K562 (cell line): ENCODE results near the gene PFKL. TPM values are rescaled to one million over a fixed set of nuclear protein-coding genes. Genes with fewer than 3 reads are reported as not detected.
A peak's percentile ranks its signal among the peaks of the same experiment; 100 is the strongest.

Experiments used
- ATAC-seq: fragments of 200-7000 bp; cut with Tn5 transposase; 3 replicates; pipeline ENCODE4 v1.9.1; 2020; ENCODE audit warnings: moderate library complexity
- BruUV-seq: library from RNA; stranded (reverse); fragments of 400-500 nt; replicated peaks from 2 replicates; lab custom pipeline; 2021; lab: Mats Ljungman, UMichigan
- CTCF ChIA-PET: fragments of 300-600 bp; formaldehyde crosslinking; extraction: SDS; loops from one replicate; lab custom pipeline; 2021; ENCODE audit warnings: low intra/inter-chr PET ratio; lab: Yijun Ruan, JAX
- POLR2A ChIA-PET: fragments of 300-600, 350-650 bp; sonication (Branson Sonifier 250); formaldehyde crosslinking; extraction: SDS; loops from one replicate; lab custom pipeline; 2021; ENCODE audit warnings: antibody characterized with exemption, inconsistent platforms; lab: Yijun Ruan, JAX
- DNase-seq, 4 experiments: peaks; one replicate each; pipeline versions ENCODE4 v3.0.0 to v3.0.0-alpha.2; 2011 to 2018; ENCODE audit warnings: low spot score in 3 of 4, mixed read lengths in 3 of 4; ENCODE audit errors: extremely low read depth in 1 of 4
- FAIRE-seq: peaks from 2 replicates; lab custom pipeline; 2011; peaks lifted over from hg19 to GRCh38; lab: Jason Lieb, UNC
- H2AFZ ChIP-seq: 2 replicates; pipeline ENCODE4 v1.6.0; 2011; ENCODE audit warnings: low read depth, low read length, control low read depth, inconsistent platforms
- H3K27ac ChIP-seq: fragments of 200-600 bp; 3 replicates; pipeline ENCODE4 v1.8.0; 2011; ENCODE audit warnings: low read depth, mild to moderate bottlenecking, control low read depth, inconsistent platforms, low read length, moderate library complexity, mixed read lengths; ENCODE audit errors: extremely low read depth
- H3K27me3 ChIP-seq, 2 experiments: fragments of 300-600 bp in 1 of 2; 2 replicates in 1 of 2; 3 replicates in 1 of 2; pipeline versions ENCODE4 v1.6.0 to v1.8.0; 2011; ENCODE audit warnings: inconsistent platforms in 2 of 2, low read length in 2 of 2, mild to moderate bottlenecking in 1 of 2, mixed read lengths in 1 of 2, moderate library complexity in 1 of 2; ENCODE audit not compliant: control insufficient read depth in 2 of 2, insufficient read depth in 2 of 2
- H3K36me3 ChIP-seq: fragments of 300-600 bp; 3 replicates; pipeline ENCODE4 v1.8.0; 2011; ENCODE audit warnings: mild to moderate bottlenecking, low read length, inconsistent platforms; ENCODE audit not compliant: control insufficient read depth, insufficient read depth
- H3K4me1 ChIP-seq, 2 experiments: fragments of 200-600 bp in 1 of 2; replicated peaks in 1 of 2; 2 replicates in 1 of 2; 3 replicates in 1 of 2; pipeline versions ENCODE4 v1.5.1 to v1.8.0; 2011; ENCODE audit warnings: inconsistent platforms in 2 of 2, low read length in 2 of 2, mild to moderate bottlenecking in 1 of 2, mixed read lengths in 1 of 2, moderate library complexity in 1 of 2; ENCODE audit not compliant: control insufficient read depth in 2 of 2, insufficient read depth in 2 of 2
- H3K4me2 ChIP-seq: 2 replicates; pipeline ENCODE4 v1.6.1; 2011; ENCODE audit warnings: low read length, control low read depth, inconsistent platforms, mixed read lengths; ENCODE audit not compliant: insufficient read depth
- H3K4me3 ChIP-seq: fragments of 200-600 bp; sonication (generic), shearing (Covaris generic); 2 replicates; pipeline ENCODE4 v1.5.1; 2016; ENCODE audit warnings: control low read depth, inconsistent platforms
- H3K79me2 ChIP-seq: fragments of 200-600 bp; 3 replicates; pipeline ENCODE4 v1.8.0; 2011; ENCODE audit warnings: low read length, inconsistent platforms; ENCODE audit not compliant: control insufficient read depth, insufficient read depth
- H3K9ac ChIP-seq, 2 experiments: 2 replicates each; pipeline versions ENCODE4 v1.6.0 to v1.6.1; 2011; ENCODE audit warnings: low read depth in 2 of 2, low read length in 2 of 2, control low read depth in 1 of 2, inconsistent platforms in 1 of 2, mild to moderate bottlenecking in 1 of 2, mixed read lengths in 1 of 2; ENCODE audit not compliant: insufficient read depth in 1 of 2
- H3K9me1 ChIP-seq: one replicate; pipeline ENCODE4 v1.6.0; 2011; ENCODE audit warnings: inconsistent platforms, mild to moderate bottlenecking, low read length, moderate library complexity; ENCODE audit not compliant: control insufficient read depth, insufficient read depth
- H3K9me3 ChIP-seq: replicated peaks from 2 replicates; pipeline ENCODE4 v1.5.1; 2011; ENCODE audit warnings: low read depth, low read length, inconsistent platforms; ENCODE audit not compliant: control insufficient read depth, insufficient read depth
- H4K20me1 ChIP-seq: replicated peaks from 2 replicates; pipeline ENCODE4 v1.6.1; 2011; ENCODE audit warnings: low read length, inconsistent platforms, mixed read lengths; ENCODE audit not compliant: control insufficient read depth, insufficient read depth
- CHD1 ChIP-seq: fragments of 200-600 bp; sonication (generic); IDR thresholded peaks from one replicate; pipeline ENCODE4 v1.6.1; 2012; ENCODE audit warnings: mild to moderate bottlenecking, moderate library complexity, low read length, inconsistent platforms
- ETS1 ChIP-seq: conservative IDR thresholded peaks from 2 replicates; pipeline ENCODE4 v1.6.1; 2011; ENCODE audit warnings: low read depth, mild to moderate bottlenecking, low read length; ENCODE audit not compliant: control insufficient read depth
- KAT7 ChIP-seq: sonication (generic); formaldehyde crosslinking; IDR thresholded peaks from 2 replicates; pipeline ENCODE4 v1.8.0; 2022; ENCODE audit warnings: missing genetic modification reagents, mild to moderate bottlenecking, borderline replicate concordance
- MAFF ChIP-seq: IDR thresholded peaks from 2 replicates; pipeline ENCODE4 v1.6.1; 2012; ENCODE audit warnings: low read length, improper control_type of control experiment
- NCOA2 ChIP-seq, 2 experiments: fragments of 450-650 bp; IDR thresholded peaks; 2 replicates each; pipeline ENCODE4 v1.6.1; 2018; ENCODE audit warnings: mild to moderate bottlenecking in 2 of 2, moderate library complexity in 1 of 2; ENCODE audit not compliant: partially characterized antibody in 2 of 2
- PTBP1 ChIP-seq: fragments of 200-400 bp; formaldehyde crosslinking; IDR thresholded peaks from 2 replicates; pipeline ENCODE4 v1.6.1; 2017; ENCODE audit warnings: low read depth, low read length
- RBM22 ChIP-seq: fragments of 200-400 bp; formaldehyde crosslinking; IDR thresholded peaks from 2 replicates; pipeline ENCODE4 v1.6.1; 2018; ENCODE audit warnings: low read length, low read depth; ENCODE audit not compliant: poor library complexity, severe bottlenecking
- SAFB2 ChIP-seq: fragments of 200-400 bp; formaldehyde crosslinking; IDR thresholded peaks from 2 replicates; pipeline ENCODE4 v1.6.1; 2018; ENCODE audit warnings: borderline replicate concordance, low read length, low read depth, moderate library complexity; ENCODE audit not compliant: severe bottlenecking
- SREBF2 ChIP-seq: sonication (generic); formaldehyde crosslinking; IDR thresholded peaks from 2 replicates; pipeline ENCODE4 v1.4.0; 2020; ENCODE audit warnings: mild to moderate bottlenecking, missing genetic modification reagents
- ZNF12 ChIP-seq: sonication (generic); formaldehyde crosslinking; IDR thresholded peaks from 2 replicates; pipeline ENCODE4 v1.4.0; 2020; ENCODE audit warnings: mild to moderate bottlenecking, missing genetic modification reagents
- ZNF124 ChIP-seq: sonication (generic); formaldehyde crosslinking; IDR thresholded peaks from 2 replicates; pipeline ENCODE4 v1.8.1; 2022; ENCODE audit warnings: missing genetic modification reagents
- ZNF232 ChIP-seq: sonication (generic); formaldehyde crosslinking; IDR thresholded peaks from 2 replicates; pipeline ENCODE4 v1.8.0; 2022; ENCODE audit warnings: mild to moderate bottlenecking, missing genetic modification reagents
- WGBS: fragments of 100-300 bp; shearing (Covaris generic); methylation state at CpG from one replicate; pipeline ENCODE4 v1.1.6; 2016; ENCODE audit warnings: low coverage, mixed read lengths; ENCODE audit not compliant: insufficient coverage; ENCODE audit errors: missing lambda C conversion rate; 5-methylcytosine and 5-hydroxymethylcytosine counted together
- in situ Hi-C: fragments of 300-500 bp; cut with MboI; formaldehyde crosslinking; loops from 4 replicates; pipeline ENCODE4 v1.15.0; 2018; ENCODE audit warnings: inconsistent platforms, mixed read lengths
- intact Hi-C: fragments of 100-400 bp; cut with micrococcal nuclease; formaldehyde crosslinking; loops from 2 replicates; pipeline ENCODE4 v1.14.2; 2022
- polyA plus RNA-seq, 8 experiments: library from polyadenylated mRNA; depleted of rRNA in 4 of 8; stranded (reverse) in 5 of 8; unstranded in 3 of 8; fragments of >200 nt; fragmentation: Nextera tagmentation in 2 of 8; fragmentation: Illumina TruSeq in 1 of 8; extraction: Ambion mirVana in 2 of 8; extraction: Trizol in 1 of 8; gene quantifications; 2 replicates each; pipeline versions ENCODE4 v1.2.1 to v1.2.3, GENCODE V29; 2011 to 2014; ENCODE audit warnings: inconsistent platforms in 1 of 8, missing spikeins in 1 of 8
- total RNA-seq, 7 experiments: library from RNA; depleted of rRNA in 6 of 7; stranded (reverse); fragments of >200 nt in 6 of 7; fragmentation: Illumina TruSeq in 2 of 7; extraction: Trizol in 2 of 7; gene quantifications; 2 replicates each; pipeline versions ENCODE4 v1.2.1 to v1.2.3, GENCODE V29; 2011 to 2021; ENCODE audit warnings: low replicate concordance in 1 of 7
- TF ChIP-seq, protein P1 (sequence below): sonication (generic); formaldehyde crosslinking; IDR thresholded peaks from 2 replicates; pipeline ENCODE4 v1.8.1; 2023; ENCODE audit warnings: mild to moderate bottlenecking, missing genetic modification reagents

Gene PFKL
- total and polyA plus RNA-seq, 9 of the 15 experiments (the other 6 are each of a cell fraction or from before 2014, with no cell fraction given): 1.1 to 124 (median 45.6) TPM

DNA sequence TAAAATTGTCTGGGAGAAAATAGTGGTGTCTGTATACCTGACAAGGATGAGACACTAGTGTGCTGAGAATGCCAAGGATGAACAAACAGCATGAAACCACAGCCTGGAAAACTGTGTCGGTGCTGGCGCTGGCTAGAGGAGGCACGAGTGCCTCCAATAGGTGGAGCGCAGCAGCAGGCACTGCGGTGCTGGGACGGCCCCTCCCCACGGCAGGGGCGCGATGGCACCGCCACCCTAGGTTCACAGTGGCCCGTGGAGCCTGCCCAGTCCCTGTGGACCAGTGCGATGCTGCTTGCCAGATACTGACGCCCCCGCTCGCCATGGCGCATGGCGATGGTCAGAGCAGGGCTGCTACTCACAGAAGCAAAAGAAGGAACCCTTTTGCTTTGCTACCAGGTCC is 32.5 kb downstream of the PFKL start:
- Histone ChIP-seq H3K9ac (peak overlapping the region in 1 of 2 experiments; percentile 6; a peak in 1 of 4 replicates), H3K4me2 (no peak overlapping the region), H3K27ac (no peak overlapping the region), H3K27me3 (no peaks in the 10 kb centered on the region), H3K36me3 (peaks cover 8% of the 10 kb centered on the region; the same call in 1 of the 3 replicates), H2AFZ (no peak overlapping the region), H3K4me3 (no peak overlapping the region), H3K9me3 (no peaks in the 10 kb centered on the region), H3K79me2 (no peaks in the 10 kb centered on the region), H3K4me1 (peaks cover 0 to 66% of the 10 kb centered on the region in 2 experiments; a peak in 4 of 5 replicates), H3K9me1 (peaks cover 5% of the 10 kb centered on the region), H4K20me1 (peaks cover 14% of the 10 kb centered on the region)
- POLR2A ChIA-PET: interaction anchor here (1.0 kb wide), 1 partner anchor 28 kb away, joined by 5 read pairs; no protein-coding TSS in a partner anchor
- ATAC-seq (no peak), FAIRE-seq (no peak), DNase-seq (no peak)
- BruUV-seq: no TSS peak
- in situ Hi-C loops: no loop called here
- CTCF ChIA-PET: no interaction called here
- intact Hi-C loops: no loop called here
- no peak for TF ChIP-seq PTBP1
- TF ChIP-seq, protein P1, sequence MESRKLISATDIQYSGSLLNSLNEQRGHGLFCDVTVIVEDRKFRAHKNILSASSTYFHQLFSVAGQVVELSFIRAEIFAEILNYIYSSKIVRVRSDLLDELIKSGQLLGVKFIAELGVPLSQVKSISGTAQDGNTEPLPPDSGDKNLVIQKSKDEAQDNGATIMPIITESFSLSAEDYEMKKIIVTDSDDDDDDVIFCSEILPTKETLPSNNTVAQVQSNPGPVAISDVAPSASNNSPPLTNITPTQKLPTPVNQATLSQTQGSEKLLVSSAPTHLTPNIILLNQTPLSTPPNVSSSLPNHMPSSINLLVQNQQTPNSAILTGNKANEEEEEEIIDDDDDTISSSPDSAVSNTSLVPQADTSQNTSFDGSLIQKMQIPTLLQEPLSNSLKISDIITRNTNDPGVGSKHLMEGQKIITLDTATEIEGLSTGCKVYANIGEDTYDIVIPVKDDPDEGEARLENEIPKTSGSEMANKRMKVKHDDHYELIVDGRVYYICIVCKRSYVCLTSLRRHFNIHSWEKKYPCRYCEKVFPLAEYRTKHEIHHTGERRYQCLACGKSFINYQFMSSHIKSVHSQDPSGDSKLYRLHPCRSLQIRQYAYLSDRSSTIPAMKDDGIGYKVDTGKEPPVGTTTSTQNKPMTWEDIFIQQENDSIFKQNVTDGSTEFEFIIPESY: peak; percentile 49; the same call in 1 of the 2 replicates
- 72% methylated on average over 17 of the region's 17 CpGs for WGBS

DNA sequence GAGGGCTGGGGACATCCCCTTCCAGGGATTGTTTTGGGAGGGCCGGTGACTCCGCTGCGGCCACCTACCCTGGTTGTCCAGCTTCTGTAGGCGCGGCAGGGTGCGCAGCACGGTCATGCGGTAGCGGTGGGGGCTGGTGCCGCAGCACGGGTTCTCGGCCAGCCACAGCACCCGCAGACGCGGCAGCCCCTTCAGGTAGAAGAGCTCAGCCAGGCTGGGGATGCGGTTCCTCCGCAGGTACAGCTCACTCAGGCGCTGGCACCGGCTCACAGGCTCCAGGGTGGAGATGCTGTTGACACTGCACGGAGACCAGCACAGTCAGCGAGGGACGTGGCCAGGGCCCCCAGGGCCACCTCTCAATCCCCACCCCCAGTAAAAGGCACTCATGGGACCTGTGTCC is 33.1 kb downstream of the PFKL start:
- 80% methylated on average over 22 of the region's 22 CpGs for WGBS
- no peaks in the 10 kb centered on the region for H3K27me3 ChIP-seq
- intact Hi-C loops: no loop called here
- H3K4me2 ChIP-seq: no peak overlapping the region
- peaks cover 5% of the 10 kb centered on the region for H3K9me1 ChIP-seq
- no peak for DNase-seq
- no peak overlapping the region for H3K4me3 ChIP-seq
- in situ Hi-C loops: no loop called here
- H2AFZ ChIP-seq: no peak overlapping the region
- peaks cover 8% of the 10 kb centered on the region; the same call in 1 of the 3 replicates for H3K36me3 ChIP-seq
- ChIA-PET CTCF (no interaction called here), POLR2A (interaction anchor here (0.9 to 1.3 kb wide), 3 partner anchors 9 to 41 kb away, joined by 3 to 7 read pairs (median 4); no protein-coding TSS in a partner anchor)
- no peak for FAIRE-seq
- no TSS peak for BruUV-seq
- ATAC-seq: no peak
- H3K9me3 ChIP-seq: no peaks in the 10 kb centered on the region
- H3K79me2 ChIP-seq: no peaks in the 10 kb centered on the region
- peaks cover 11% of the 10 kb centered on the region; the same call in 1 of the 2 replicates for H4K20me1 ChIP-seq
- H3K9ac ChIP-seq: peak overlapping the region in 1 of 2 experiments; percentile 68; a peak in 1 of 4 replicates
- H3K4me1 ChIP-seq: peaks cover 6 to 63% of the 10 kb centered on the region in 2 experiments; a peak in 4 of 5 replicates
- no peak overlapping the region for H3K27ac ChIP-seq
- TF ChIP-seq MAFF (no peak), ZNF12 (CRISPR knock-in tag) (no peak), NCOA2 (IDR thresholded peaks at IDR 0.05; ENCODE audit: partially characterized antibody in 2 of 2) (no peak), SREBF2 (CRISPR knock-in tag) (no peak), SAFB2 (no peak), RBM22 (no peak), CHD1 (no peak), ETS1 (no peak), ZNF124 (CRISPR knock-in tag) (no peak), KAT7 (CRISPR knock-in tag) (no peak), ZNF232 (CRISPR knock-in tag) (no peak)
